SW480 (cell line): Measurements from ENCODE around the gene GPR155.
A peak's percentile ranks its signal among the peaks of the same experiment; 100 is the strongest.

Experiments
- DNase-seq: peaks from one replicate; pipeline ENCODE4 v3.0.0-alpha.2; 2016; ENCODE audit warnings: low spot score

The GPR155 gene

GRCh38 chr2:174486563-174487107 lies at the start of gene GPR155:
Gene GPR155 (minus strand): TSS chr2:174487029. CDS start chr2:174481956, 5,073 bp downstream.
- DNase-seq, result peak; percentile 67

GRCh38 chr2:174535757-174536703 lies 49.2 kb upstream of the GPR155 start:
- DNase-seq, result no peak

- no peak for DNase-seq
Measured at GRCh38 chr2:174535083-174535482, 48.3 kb upstream of the GPR155 start.

- no peak for DNase-seq
Measured at GRCh38 chr2:174529916-174530315, 43.1 kb upstream of the GPR155 start.

- no peak for DNase-seq
Measured at GRCh38 chr2:174527959-174528358, 41.1 kb upstream of the GPR155 start.

GRCh38 chr2:174527101-174527721 lies 40.4 kb upstream of the GPR155 start:
- no peak for DNase-seq

- no peak for DNase-seq
Measured at GRCh38 chr2:174524527-174524926, 37.7 kb upstream of the GPR155 start.

- DNase-seq, result no peak
Measured at GRCh38 chr2:174522553-174522952, 35.7 kb upstream of the GPR155 start.

- no peak for DNase-seq
Measured at GRCh38 chr2:174518395-174518794, 31.6 kb upstream of the GPR155 start.

- no peak for DNase-seq
Measured at GRCh38 chr2:174516501-174517378, 29.9 kb upstream of the GPR155 start.

- no peak for DNase-seq
Measured at GRCh38 chr2:174512345-174512744, 25.5 kb upstream of the GPR155 start.

- no peak for DNase-seq
Measured at GRCh38 chr2:174511580-174512260, 24.9 kb upstream of the GPR155 start.

GRCh38 chr2:174510583-174511189 lies 23.9 kb upstream of the GPR155 start:
- DNase-seq, result no peak

GRCh38 chr2:174503161-174503809 lies 16.5 kb upstream of the GPR155 start:
- no peak for DNase-seq

- no peak for DNase-seq
Measured at GRCh38 chr2:174499371-174499770, 12.5 kb upstream of the GPR155 start.

GRCh38 chr2:174495365-174496012 lies 8.7 kb upstream of the GPR155 start:
- no peak for DNase-seq

- DNase-seq, result no peak
Measured at GRCh38 chr2:174493549-174494331, 6.9 kb upstream of the GPR155 start.

- no peak for DNase-seq
Measured at GRCh38 chr2:174492963-174493431, 6.2 kb upstream of the GPR155 start.

- DNase-seq, result no peak
Measured at GRCh38 chr2:174491947-174492346, 5.1 kb upstream of the GPR155 start.
